ENCODE measurements around the gene ATP2C2. TPM values are rescaled to one million over a fixed set of nuclear protein-coding genes. Genes with fewer than 3 reads are reported as not detected.

ATP2C2 gene
- total RNA-seq, 4 donors from 2014 or later: 12.9 to 26.9 (median 18.6) TPM

DNA sequence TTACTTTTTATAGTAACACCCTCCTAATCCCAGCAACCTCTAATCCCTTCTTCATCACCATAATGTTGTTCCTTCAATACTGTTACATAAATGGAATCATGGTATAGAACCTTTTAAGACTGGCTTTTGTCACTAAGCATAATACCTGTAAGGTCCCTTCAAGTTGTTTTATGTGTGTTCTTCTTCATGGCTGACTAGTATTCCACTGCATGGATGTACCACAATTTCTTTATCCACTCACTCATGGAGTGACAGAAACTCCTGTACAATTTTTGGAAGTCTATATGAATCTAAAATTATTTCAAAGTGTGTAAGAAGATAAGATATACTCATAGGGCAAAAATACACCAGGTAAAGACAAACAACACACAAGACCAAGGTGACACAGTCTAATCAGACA is 99.4 kb downstream of the ATP2C2 start:
- Histone ChIP-seq H3K4me3 (replicated peaks in 1 of 3) (no peak overlapping the region), H3K27me3 (no peaks in the 10 kb centered on the region), H3K27ac (no peak overlapping the region), H3K9me3 (no peaks in the 10 kb centered on the region), H3K4me1 (no peaks in the 10 kb centered on the region), H3K36me3 (no peaks in the 10 kb centered on the region)
- intact Hi-C loops (cut with DNase I): no loop called here
- no peak for DNase-seq
- TF ChIP-seq POLR2A (IDR thresholded peaks at IDR 0.05): no peak
- TF ChIP-seq, protein P1, sequence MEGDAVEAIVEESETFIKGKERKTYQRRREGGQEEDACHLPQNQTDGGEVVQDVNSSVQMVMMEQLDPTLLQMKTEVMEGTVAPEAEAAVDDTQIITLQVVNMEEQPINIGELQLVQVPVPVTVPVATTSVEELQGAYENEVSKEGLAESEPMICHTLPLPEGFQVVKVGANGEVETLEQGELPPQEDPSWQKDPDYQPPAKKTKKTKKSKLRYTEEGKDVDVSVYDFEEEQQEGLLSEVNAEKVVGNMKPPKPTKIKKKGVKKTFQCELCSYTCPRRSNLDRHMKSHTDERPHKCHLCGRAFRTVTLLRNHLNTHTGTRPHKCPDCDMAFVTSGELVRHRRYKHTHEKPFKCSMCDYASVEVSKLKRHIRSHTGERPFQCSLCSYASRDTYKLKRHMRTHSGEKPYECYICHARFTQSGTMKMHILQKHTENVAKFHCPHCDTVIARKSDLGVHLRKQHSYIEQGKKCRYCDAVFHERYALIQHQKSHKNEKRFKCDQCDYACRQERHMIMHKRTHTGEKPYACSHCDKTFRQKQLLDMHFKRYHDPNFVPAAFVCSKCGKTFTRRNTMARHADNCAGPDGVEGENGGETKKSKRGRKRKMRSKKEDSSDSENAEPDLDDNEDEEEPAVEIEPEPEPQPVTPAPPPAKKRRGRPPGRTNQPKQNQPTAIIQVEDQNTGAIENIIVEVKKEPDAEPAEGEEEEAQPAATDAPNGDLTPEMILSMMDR (IDR thresholded peaks at IDR 0.05): no peak

DNA sequence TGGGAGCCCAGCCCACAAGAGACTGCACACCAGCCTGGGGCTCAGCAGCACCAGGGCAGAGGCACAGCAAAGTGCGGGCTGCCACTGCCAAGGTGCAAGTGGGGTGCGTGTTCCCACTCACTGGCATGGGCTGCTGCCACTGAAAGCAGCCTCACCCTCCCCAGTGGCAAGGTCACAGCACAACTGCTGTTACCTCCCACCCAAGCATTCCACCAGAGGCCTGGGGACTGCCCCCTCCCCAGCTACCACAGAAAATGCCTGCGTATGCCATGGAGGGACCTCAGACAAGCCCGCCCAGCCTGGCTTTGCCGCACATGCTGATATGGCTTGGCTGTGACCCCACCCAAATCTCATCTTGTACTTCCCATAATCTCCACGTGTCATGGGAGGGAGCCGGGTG is 103.0 kb downstream of the ATP2C2 start:
- no peaks in the 10 kb centered on the region for H3K36me3 ChIP-seq
- no peaks in the 10 kb centered on the region for H3K27me3 ChIP-seq
- H3K4me3 ChIP-seq (replicated peaks in 1 of 3): no peak overlapping the region
- WGBS, 2 donors: 97 to 100% methylated on average over 5 to 7 of the region's 7 CpGs
- H3K4me1 ChIP-seq: no peaks in the 10 kb centered on the region
- no peaks in the 10 kb centered on the region for H3K9me3 ChIP-seq
- TF ChIP-seq, protein P1 (IDR thresholded peaks at IDR 0.05): no peak
- no peak for TF ChIP-seq POLR2A (IDR thresholded peaks at IDR 0.05)
- no peak overlapping the region for H3K27ac ChIP-seq
- DNase-seq: no peak
- intact Hi-C loops (cut with DNase I): no loop called here

DNA sequence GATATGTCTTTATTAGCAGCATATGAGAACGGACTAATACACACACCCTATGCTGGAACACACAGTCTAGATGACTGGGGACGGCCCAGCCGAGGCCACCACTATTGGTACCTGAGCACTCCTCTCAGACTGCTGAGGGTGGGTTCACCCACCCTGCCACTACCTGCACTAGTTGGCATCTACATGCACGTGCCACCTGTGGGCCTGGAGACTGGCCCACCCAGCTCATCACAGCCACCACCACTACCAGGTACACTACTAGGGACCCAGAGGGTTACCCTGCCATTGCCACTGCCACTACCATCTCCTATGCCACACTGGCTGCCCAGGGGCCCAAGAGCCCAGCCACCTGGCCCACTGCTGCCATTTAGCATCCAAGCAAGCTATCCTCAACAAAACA is 103.6 kb downstream of the ATP2C2 start:
- Histone ChIP-seq H3K9me3 (no peaks in the 10 kb centered on the region), H3K4me1 (no peaks in the 10 kb centered on the region), H3K4me3 (replicated peaks in 1 of 3) (no peak overlapping the region), H3K27me3 (no peaks in the 10 kb centered on the region), H3K27ac (no peak overlapping the region), H3K36me3 (no peaks in the 10 kb centered on the region)
- DNase-seq: no peak
- 98 to 99% methylated on average over 4 of the region's 4 CpGs for WGBS, 2 donors
- TF ChIP-seq, protein P1 (IDR thresholded peaks at IDR 0.05): no peak
- no peak for TF ChIP-seq POLR2A (IDR thresholded peaks at IDR 0.05)
- intact Hi-C loops (cut with DNase I): no loop called here

DNA sequence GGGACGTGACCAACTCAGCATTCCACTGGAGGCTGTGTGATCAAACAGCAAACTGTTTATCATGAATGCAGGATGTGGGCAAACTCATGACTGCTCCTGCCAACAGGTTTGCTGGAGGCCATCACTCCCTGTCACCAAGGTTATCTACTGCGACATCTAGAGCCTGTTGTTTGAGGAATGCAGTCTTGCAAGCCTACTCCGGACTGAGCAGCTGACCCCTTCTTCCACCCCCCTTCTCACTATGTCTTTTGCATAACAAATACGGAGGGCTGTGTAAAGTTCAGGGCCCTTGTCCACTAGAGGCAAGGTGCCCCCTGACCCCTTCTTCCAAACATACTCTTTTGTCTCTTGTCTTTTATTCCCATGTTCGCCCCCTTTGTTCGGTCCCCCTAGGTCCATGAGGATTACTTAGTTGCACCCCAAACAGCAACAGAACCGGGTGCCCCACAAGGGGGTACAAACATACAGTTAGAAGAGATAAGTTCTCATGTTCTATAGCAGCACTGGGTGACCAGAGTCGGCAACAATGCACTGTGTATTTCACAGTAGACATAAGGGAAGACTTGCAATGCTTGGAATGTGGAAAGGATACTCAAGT is 107.4 kb downstream of the ATP2C2 start:
- Histone ChIP-seq H3K4me3 (replicated peaks in 1 of 3) (no peak overlapping the region), H3K27me3 (no peaks in the 10 kb centered on the region), H3K9me3 (no peaks in the 10 kb centered on the region), H3K27ac (no peak overlapping the region), H3K36me3 (no peaks in the 10 kb centered on the region), H3K4me1 (no peaks in the 10 kb centered on the region)
- TF ChIP-seq POLR2A (IDR thresholded peaks at IDR 0.05): no peak
- TF ChIP-seq, protein P1 (IDR thresholded peaks at IDR 0.05): no peak
- 90 to 95% methylated on average over 8 of the region's 8 CpGs for WGBS, 2 donors
- DNase-seq: no peak
- intact Hi-C loops (cut with DNase I): no loop called here

DNA sequence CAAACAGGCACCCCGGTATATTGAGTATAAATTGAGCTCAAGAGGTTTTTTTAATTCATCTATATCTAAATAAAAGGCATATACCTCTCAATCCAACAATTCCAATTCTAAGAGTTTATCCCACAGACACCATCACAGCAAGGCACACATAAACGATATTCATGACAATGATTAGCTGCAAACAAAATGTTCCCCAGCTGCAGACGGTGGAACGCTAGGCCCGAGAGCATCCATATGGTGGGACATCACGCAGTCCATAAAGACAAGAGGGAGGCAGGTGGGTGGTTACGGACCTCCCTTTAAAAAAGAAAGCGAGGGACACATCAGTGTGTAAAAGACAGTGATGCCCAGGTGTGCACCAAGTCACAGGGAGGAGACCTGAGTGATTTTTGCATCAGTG is 108.1 kb downstream of the ATP2C2 start:
- H3K4me1 ChIP-seq: no peaks in the 10 kb centered on the region
- no peaks in the 10 kb centered on the region for H3K27me3 ChIP-seq
- no peaks in the 10 kb centered on the region for H3K36me3 ChIP-seq
- H3K4me3 ChIP-seq (replicated peaks in 1 of 3): no peak overlapping the region
- H3K27ac ChIP-seq: no peak overlapping the region
- H3K9me3 ChIP-seq: no peaks in the 10 kb centered on the region
- intact Hi-C loops (cut with DNase I): no loop called here
- WGBS, 2 donors: 95% methylated on average over 8 of the region's 8 CpGs
- no peak for DNase-seq
- TF ChIP-seq, protein P1 (IDR thresholded peaks at IDR 0.05): no peak
- no peak for TF ChIP-seq POLR2A (IDR thresholded peaks at IDR 0.05)
